Caco-2 (cell line): ENCODE measurements around the gene PCSK5. TPM values are rescaled to one million over a fixed set of nuclear protein-coding genes. Genes with fewer than 3 reads are reported as not detected.

Source experiments
- BruUV-seq: library from RNA; stranded (reverse); fragments of 400-500 nt; replicated peaks from 2 replicates; lab custom pipeline; 2021; lab: Mats Ljungman, UMichigan
- CTCF ChIA-PET: fragments of 300-600 bp; sonication (Branson Sonifier 250); formaldehyde crosslinking; loops from one replicate; lab custom pipeline; 2022; ENCODE audit warnings: antibody characterized with exemption; lab: Charles Lee
- POLR2A ChIA-PET: fragments of 300-600 bp; sonication (Branson Sonifier 250); formaldehyde crosslinking; loops from one replicate; lab custom pipeline; 2022; ENCODE audit warnings: antibody characterized with exemption; lab: Charles Lee
- DNase-seq, 2 experiments: peaks; one replicate each; pipeline versions ENCODE4 v3.0.0 to v3.0.0-alpha.2; 2020 to 2022
- H3K27me3 ChIP-seq: replicated peaks from 2 replicates; pipeline ENCODE4 v1.6.0; 2011; ENCODE audit warnings: low read length; ENCODE audit not compliant: control insufficient read depth, insufficient read depth
- H3K36me3 ChIP-seq: 2 replicates; pipeline ENCODE4 v1.5.1; 2011; ENCODE audit warnings: low read length; ENCODE audit not compliant: control insufficient read depth, insufficient read depth
- H3K4me1 ChIP-seq: fragments of 250-450 bp; sonication (Bioruptor Pico); 2 replicates; pipeline ENCODE4 v1.5.1; 2020; ENCODE audit warnings: mild to moderate bottlenecking
- H3K4me3 ChIP-seq: 2 replicates; pipeline ENCODE4 v1.5.1; 2011; ENCODE audit warnings: low read depth, mild to moderate bottlenecking, control low read depth, low read length
- H3K9me3 ChIP-seq: fragments of 250-450 bp; sonication (Bioruptor Pico); 2 replicates; pipeline ENCODE4 v1.5.1; 2020; ENCODE audit warnings: mild to moderate bottlenecking, moderate library complexity
- H3K27ac Mint-ChIP-seq: one replicate; pipeline ENCODE4 v1.8.0; 2022; ENCODE audit warnings: mixed read lengths; ENCODE audit not compliant: unreplicated experiment
- H3K27me3 Mint-ChIP-seq: one replicate; pipeline ENCODE4 v1.8.0; 2022; ENCODE audit warnings: mixed read lengths; ENCODE audit not compliant: insufficient read depth, unreplicated experiment
- H3K36me3 Mint-ChIP-seq: one replicate; pipeline ENCODE4 v1.8.0; 2022; ENCODE audit warnings: mild to moderate bottlenecking, mixed read lengths; ENCODE audit not compliant: insufficient read depth, unreplicated experiment
- H3K4me1 Mint-ChIP-seq: one replicate; pipeline ENCODE4 v1.8.0; 2022; ENCODE audit warnings: low read depth, mixed read lengths; ENCODE audit not compliant: unreplicated experiment
- H3K4me3 Mint-ChIP-seq: one replicate; pipeline ENCODE4 v1.8.0; 2022; ENCODE audit warnings: mild to moderate bottlenecking, moderate library complexity, mixed read lengths; ENCODE audit not compliant: unreplicated experiment
- H3K9me3 Mint-ChIP-seq: one replicate; pipeline ENCODE4 v1.8.0; 2022; ENCODE audit warnings: mixed read lengths; ENCODE audit not compliant: unreplicated experiment
- intact Hi-C: fragments of 100-400 bp; cut with micrococcal nuclease; formaldehyde crosslinking; loops from one replicate; pipeline ENCODE4 v1.10.0; 2022; ENCODE audit not compliant: unreplicated experiment
- total RNA-seq: library from RNA; stranded (reverse); gene quantifications from 2 replicates; pipeline ENCODE4 v1.2.3, GENCODE V29; 2022
- TF ChIP-seq, protein P1 (sequence below), 2 experiments: fragments of 200-600 bp in 1 of 2; IDR thresholded peaks; 1 replicate in 1 of 2; 2 replicates in 1 of 2; pipeline versions ENCODE4 v1.5.1 to v1.8.0; 2011 to 2022; ENCODE audit warnings: antibody characterized with exemption in 1 of 2, control low read depth in 1 of 2, inconsistent platforms in 1 of 2, low read depth in 1 of 2, low read length in 1 of 2, mild to moderate bottlenecking in 1 of 2, moderate library complexity in 1 of 2; ENCODE audit not compliant: insufficient read depth in 1 of 2, severe bottlenecking in 1 of 2, unreplicated experiment in 1 of 2

PCSK5 gene
- total RNA-seq, 1 experiment from 2014 or later: 10.9 TPM

DNA sequence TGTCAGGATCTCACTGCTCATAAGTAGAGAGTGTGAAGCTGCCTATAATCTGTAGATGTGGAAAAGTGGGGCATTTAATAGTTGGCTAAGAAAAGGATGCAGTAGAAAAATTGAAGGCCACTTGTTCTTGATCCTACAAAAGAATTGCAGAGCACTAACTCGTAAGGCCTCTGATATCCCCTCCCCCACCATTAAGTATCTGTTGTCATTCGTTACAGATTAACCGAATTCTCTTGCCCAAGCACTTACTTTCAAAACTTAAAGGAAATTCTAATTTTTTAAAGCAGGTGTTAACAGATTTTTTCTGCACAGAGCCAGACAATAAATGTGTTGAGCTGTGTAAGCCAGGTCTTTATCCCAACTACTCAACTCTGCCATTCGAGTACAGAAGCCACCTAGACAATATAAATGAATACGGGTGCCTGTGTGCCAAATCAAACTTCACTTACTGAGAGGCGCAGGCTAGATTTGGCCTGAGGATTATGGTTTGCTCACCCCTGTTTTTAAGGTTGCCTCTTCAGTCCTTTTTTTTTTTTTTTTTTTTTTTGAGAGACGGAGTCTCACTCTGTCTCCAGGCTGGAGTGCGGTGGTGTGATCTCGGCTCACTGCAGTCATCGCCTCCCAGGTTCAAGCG lies 268.9 kb downstream of the PCSK5 start:
- H3K4me1 ChIP-seq: no peaks in the 10 kb centered on the region
- H3K27me3 ChIP-seq: no peaks in the 10 kb centered on the region
- DNase-seq: no peak
- TF ChIP-seq, protein P1, sequence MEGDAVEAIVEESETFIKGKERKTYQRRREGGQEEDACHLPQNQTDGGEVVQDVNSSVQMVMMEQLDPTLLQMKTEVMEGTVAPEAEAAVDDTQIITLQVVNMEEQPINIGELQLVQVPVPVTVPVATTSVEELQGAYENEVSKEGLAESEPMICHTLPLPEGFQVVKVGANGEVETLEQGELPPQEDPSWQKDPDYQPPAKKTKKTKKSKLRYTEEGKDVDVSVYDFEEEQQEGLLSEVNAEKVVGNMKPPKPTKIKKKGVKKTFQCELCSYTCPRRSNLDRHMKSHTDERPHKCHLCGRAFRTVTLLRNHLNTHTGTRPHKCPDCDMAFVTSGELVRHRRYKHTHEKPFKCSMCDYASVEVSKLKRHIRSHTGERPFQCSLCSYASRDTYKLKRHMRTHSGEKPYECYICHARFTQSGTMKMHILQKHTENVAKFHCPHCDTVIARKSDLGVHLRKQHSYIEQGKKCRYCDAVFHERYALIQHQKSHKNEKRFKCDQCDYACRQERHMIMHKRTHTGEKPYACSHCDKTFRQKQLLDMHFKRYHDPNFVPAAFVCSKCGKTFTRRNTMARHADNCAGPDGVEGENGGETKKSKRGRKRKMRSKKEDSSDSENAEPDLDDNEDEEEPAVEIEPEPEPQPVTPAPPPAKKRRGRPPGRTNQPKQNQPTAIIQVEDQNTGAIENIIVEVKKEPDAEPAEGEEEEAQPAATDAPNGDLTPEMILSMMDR (IDR thresholded peaks at IDR 0.05; ENCODE audit: insufficient read depth in 1 of 2, low read depth in 1 of 2, low read length in 1 of 2, severe bottlenecking in 1 of 2, unreplicated experiment in 1 of 2): no peak
- H3K36me3 ChIP-seq: no peaks in the 10 kb centered on the region
- H3K9me3 ChIP-seq: no peaks in the 10 kb centered on the region
- H3K4me1 Mint-ChIP-seq: no peaks in the 10 kb centered on the region
- no TSS peak for BruUV-seq
- H3K36me3 Mint-ChIP-seq: peaks cover 21% of the 10 kb centered on the region
- H3K27me3 Mint-ChIP-seq: no peaks in the 10 kb centered on the region
- ChIA-PET POLR2A (no interaction called here), CTCF (no interaction called here)
- intact Hi-C loops: no loop called here
- no peaks in the 10 kb centered on the region for H3K9me3 Mint-ChIP-seq
- no peak overlapping the region for H3K4me3 ChIP-seq
- H3K27ac Mint-ChIP-seq: no peak overlapping the region
- H3K4me3 Mint-ChIP-seq: no peak overlapping the region

DNA sequence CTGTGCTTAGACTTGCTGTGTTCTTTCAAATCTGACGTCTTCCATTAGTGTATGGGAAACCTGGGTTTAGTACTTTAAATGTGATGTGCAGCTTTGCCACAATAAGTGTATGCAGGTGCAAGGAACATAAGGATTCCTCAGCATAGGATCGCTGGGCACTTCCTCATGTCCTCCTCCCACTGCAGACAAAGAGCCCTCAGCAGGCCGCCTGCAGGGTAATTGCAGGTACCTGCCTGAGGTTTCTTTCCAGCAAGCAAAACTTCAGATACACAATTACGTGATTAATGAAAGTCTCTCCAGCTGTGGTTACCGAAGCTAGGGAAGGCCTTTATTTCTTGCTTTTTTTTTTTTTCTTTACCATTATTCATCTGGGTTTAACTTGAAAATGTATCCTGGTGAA lies 270.6 kb downstream of the PCSK5 start:
- POLR2A ChIA-PET: no interaction called here
- intact Hi-C loops: no loop called here
- no peak overlapping the region for H3K4me3 Mint-ChIP-seq
- no peaks in the 10 kb centered on the region for H3K4me1 ChIP-seq
- BruUV-seq: no TSS peak
- no peaks in the 10 kb centered on the region for H3K4me1 Mint-ChIP-seq
- no peak overlapping the region for H3K27ac Mint-ChIP-seq
- no peaks in the 10 kb centered on the region for H3K36me3 ChIP-seq
- no peaks in the 10 kb centered on the region for H3K9me3 Mint-ChIP-seq
- no peaks in the 10 kb centered on the region for H3K27me3 ChIP-seq
- TF ChIP-seq, protein P1 (IDR thresholded peaks at IDR 0.05; ENCODE audit: insufficient read depth in 1 of 2, low read depth in 1 of 2, low read length in 1 of 2, severe bottlenecking in 1 of 2, unreplicated experiment in 1 of 2): no peak
- H3K4me3 ChIP-seq: no peak overlapping the region
- peaks cover 16% of the 10 kb centered on the region for H3K36me3 Mint-ChIP-seq
- no peaks in the 10 kb centered on the region for H3K27me3 Mint-ChIP-seq
- no peak for DNase-seq
- H3K9me3 ChIP-seq: no peaks in the 10 kb centered on the region
- CTCF ChIA-PET: no interaction called here

DNA sequence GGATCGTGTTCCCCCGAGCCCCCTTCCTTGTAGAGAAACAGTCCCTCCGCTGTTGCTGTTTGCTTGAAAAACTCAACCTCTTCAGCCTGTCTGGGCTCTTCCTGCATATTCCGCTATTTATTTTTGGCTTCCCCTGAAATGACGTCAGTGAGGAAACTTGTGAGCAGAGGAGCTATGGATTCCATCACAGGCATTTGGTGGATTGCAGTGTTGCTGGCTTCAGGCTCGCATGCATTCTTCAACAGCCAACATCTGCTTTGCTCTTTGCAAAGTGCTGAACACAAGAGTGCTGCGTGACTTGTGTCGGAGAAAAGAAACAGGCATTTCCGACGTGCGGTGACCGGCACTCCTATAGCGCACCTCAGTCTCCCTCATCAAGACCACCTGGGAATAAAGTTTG lies 271.1 kb downstream of the PCSK5 start:
- Mint-ChIP-seq H3K4me3 (no peak overlapping the region), H3K27ac (no peak overlapping the region), H3K27me3 (no peaks in the 10 kb centered on the region), H3K4me1 (no peaks in the 10 kb centered on the region), H3K9me3 (no peaks in the 10 kb centered on the region), H3K36me3 (peaks cover 16% of the 10 kb centered on the region)
- no peaks in the 10 kb centered on the region for H3K27me3 ChIP-seq
- no peaks in the 10 kb centered on the region for H3K36me3 ChIP-seq
- no peaks in the 10 kb centered on the region for H3K4me1 ChIP-seq
- intact Hi-C loops: no loop called here
- BruUV-seq: no TSS peak
- TF ChIP-seq, protein P1 (IDR thresholded peaks at IDR 0.05; ENCODE audit: insufficient read depth in 1 of 2, low read depth in 1 of 2, low read length in 1 of 2, severe bottlenecking in 1 of 2, unreplicated experiment in 1 of 2): no peak
- POLR2A ChIA-PET: no interaction called here
- no peak overlapping the region for H3K4me3 ChIP-seq
- H3K9me3 ChIP-seq: no peaks in the 10 kb centered on the region
- no peak for DNase-seq
- CTCF ChIA-PET: no interaction called here
